Measurements from ENCODE around the gene ADAMTS4. TPM values are rescaled to one million over a fixed set of nuclear protein-coding genes. Genes with fewer than 3 reads are reported as not detected.

Gene ADAMTS4
- total and polyA plus RNA-seq, 9 of the 15 experiments (the other 6 are each of a cell fraction or from before 2014, with no cell fraction given) = 0.07 to 3.7 (median 0.41) TPM

GRCh38 chr1:161227196-161227871 lies 28.5 kb upstream of the ADAMTS4 start (continued):
- TF ChIP-seq PRMT5 (CRISPR knock-in tag; IDR thresholded peaks at IDR 0.05) = no peak
- peak; percentile 78 to 94 (median 85) for TF ChIP-seq CTCF (IDR thresholded peaks at IDR 0.05 in 2 of 3, conservative IDR thresholded peaks at IDR 0.05 in 1 of 3; ENCODE audit: insufficient read depth in 2 of 3, low read depth in 1 of 3, low read length in 3 of 3)
- TF ChIP-seq ETS2 (tag; IDR thresholded peaks at IDR 0.05; ENCODE audit: borderline replicate concordance, poor library complexity, severe bottlenecking) = no peak
- TF ChIP-seq, protein P1, sequence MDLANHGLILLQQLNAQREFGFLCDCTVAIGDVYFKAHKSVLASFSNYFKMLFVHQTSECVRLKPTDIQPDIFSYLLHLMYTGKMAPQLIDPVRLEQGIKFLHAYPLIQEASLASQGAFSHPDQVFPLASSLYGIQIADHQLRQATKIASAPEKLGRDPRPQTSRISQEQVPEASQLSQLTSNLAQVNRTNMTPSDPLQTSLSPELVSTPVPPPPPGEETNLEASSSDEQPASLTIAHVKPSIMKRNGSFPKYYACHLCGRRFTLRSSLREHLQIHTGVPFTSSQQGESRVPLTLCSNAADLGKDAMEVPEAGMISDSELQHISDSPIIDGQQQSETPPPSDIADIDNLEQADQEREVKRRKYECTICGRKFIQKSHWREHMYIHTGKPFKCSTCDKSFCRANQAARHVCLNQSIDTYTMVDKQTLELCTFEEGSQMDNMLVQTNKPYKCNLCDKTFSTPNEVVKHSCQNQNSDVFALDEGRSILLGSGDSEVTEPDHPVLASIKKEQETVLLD (IDR thresholded peaks at IDR 0.05) = no peak
- no peak for TF ChIP-seq ZNF253 (CRISPR knock-in tag; conservative IDR thresholded peaks at IDR 0.05)
- no peak for TF ChIP-seq SREBF1 (IDR thresholded peaks at IDR 0.05; ENCODE audit: borderline replicate concordance, low read depth, low read length)
- peak; percentile 79 for TF ChIP-seq LCOR (CRISPR knock-in tag; IDR thresholded peaks at IDR 0.05)
- TF ChIP-seq NBN (IDR thresholded peaks at IDR 0.05; ENCODE audit: low read depth) = peak; percentile 48; the same call in 1 of the 2 replicates
- TF ChIP-seq ASH1L (IDR thresholded peaks at IDR 0.05; ENCODE audit: borderline replicate concordance, low read depth, partially characterized antibody) = no peak
- no peak for TF ChIP-seq HOXB6 (CRISPR knock-in tag; IDR thresholded peaks at IDR 0.05; ENCODE audit: borderline replicate concordance)
- no peak for TF ChIP-seq TAF1 (IDR thresholded peaks at IDR 0.05; ENCODE audit: control insufficient read depth, extremely low read depth, insufficient read depth, low read length, severe bottlenecking)
- peak; percentile 86 for TF ChIP-seq CTBP1 (IDR thresholded peaks at IDR 0.05; ENCODE audit: borderline replicate concordance)
- TF ChIP-seq SMC3 (conservative IDR thresholded peaks at IDR 0.05; ENCODE audit: insufficient read depth, low read depth, low read length) = peak; percentile 76
- TF ChIP-seq, protein P2, sequence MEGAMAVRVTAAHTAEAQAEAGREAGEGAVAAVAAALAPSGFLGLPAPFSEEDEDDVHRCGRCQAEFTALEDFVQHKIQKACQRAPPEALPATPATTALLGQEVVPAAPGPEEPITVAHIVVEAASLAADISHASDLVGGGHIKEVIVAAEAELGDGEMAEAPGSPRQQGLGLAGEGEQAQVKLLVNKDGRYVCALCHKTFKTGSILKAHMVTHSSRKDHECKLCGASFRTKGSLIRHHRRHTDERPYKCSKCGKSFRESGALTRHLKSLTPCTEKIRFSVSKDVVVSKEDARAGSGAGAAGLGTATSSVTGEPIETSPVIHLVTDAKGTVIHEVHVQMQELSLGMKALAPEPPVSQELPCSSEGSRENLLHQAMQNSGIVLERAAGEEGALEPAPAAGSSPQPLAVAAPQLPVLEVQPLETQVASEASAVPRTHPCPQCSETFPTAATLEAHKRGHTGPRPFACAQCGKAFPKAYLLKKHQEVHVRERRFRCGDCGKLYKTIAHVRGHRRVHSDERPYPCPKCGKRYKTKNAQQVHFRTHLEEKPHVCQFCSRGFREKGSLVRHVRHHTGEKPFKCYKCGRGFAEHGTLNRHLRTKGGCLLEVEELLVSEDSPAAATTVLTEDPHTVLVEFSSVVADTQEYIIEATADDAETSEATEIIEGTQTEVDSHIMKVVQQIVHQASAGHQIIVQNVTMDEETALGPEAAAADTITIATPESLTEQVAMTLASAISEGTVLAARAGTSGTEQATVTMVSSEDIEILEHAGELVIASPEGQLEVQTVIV (CRISPR knock-in tag; IDR thresholded peaks at IDR 0.05; ENCODE audit: borderline replicate concordance) = no peak
- TF ChIP-seq ZNF24 (IDR thresholded peaks at IDR 0.05) = no peak
- no peak for TF ChIP-seq ZNF316 (IDR thresholded peaks at IDR 0.05)
- no peak for TF ChIP-seq ZNF449 (CRISPR knock-in tag; IDR thresholded peaks at IDR 0.05)
- TF ChIP-seq, protein P3, sequence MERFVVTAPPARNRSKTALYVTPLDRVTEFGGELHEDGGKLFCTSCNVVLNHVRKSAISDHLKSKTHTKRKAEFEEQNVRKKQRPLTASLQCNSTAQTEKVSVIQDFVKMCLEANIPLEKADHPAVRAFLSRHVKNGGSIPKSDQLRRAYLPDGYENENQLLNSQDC (CRISPR knock-in tag; IDR thresholded peaks at IDR 0.05) = no peak
- TF ChIP-seq ZNF274 (IDR thresholded peaks at IDR 0.05; ENCODE audit: borderline replicate concordance, low read depth, low read length) = no peak
- no peak for TF ChIP-seq ZNF764 (CRISPR knock-in tag; IDR thresholded peaks at IDR 0.05; ENCODE audit: low read depth)
